NCI-H2171 (cell line): ENCODE results near the gene CCDC57.
"Not testable (repeated sequence)": the region's sequence is repeated elsewhere in the genome, so short reads cannot be mapped to it uniquely, and the experiment has no call there.

ENCODE experiments used
- DNase-seq: peaks from one replicate; lab custom pipeline; 2025; lab: John Stamatoyannopoulos, UW

Gene CCDC57

DNA sequence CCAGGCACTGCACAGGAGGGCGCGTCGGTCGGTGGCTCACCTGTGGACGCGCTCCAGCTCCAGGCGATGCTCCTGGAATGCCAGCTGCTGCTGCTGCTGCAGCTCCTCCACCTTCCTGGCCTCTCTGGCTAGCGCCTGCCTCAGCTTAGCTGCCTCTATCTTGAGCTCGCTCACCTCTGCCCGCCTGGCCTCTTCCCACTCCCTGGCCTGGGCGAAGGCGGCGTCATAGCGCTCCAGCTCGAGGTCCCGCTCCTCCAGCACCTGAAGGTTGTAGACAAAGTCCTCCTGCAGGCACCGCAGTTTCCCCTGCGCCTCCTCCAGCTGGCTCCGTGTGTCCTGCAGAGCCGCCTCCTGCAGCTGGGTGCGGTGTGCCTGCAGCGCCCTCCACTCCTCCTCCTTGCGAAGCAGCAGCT is 11.1 kb downstream of the CCDC57 start:
- DNase-seq = no peak

DNA sequence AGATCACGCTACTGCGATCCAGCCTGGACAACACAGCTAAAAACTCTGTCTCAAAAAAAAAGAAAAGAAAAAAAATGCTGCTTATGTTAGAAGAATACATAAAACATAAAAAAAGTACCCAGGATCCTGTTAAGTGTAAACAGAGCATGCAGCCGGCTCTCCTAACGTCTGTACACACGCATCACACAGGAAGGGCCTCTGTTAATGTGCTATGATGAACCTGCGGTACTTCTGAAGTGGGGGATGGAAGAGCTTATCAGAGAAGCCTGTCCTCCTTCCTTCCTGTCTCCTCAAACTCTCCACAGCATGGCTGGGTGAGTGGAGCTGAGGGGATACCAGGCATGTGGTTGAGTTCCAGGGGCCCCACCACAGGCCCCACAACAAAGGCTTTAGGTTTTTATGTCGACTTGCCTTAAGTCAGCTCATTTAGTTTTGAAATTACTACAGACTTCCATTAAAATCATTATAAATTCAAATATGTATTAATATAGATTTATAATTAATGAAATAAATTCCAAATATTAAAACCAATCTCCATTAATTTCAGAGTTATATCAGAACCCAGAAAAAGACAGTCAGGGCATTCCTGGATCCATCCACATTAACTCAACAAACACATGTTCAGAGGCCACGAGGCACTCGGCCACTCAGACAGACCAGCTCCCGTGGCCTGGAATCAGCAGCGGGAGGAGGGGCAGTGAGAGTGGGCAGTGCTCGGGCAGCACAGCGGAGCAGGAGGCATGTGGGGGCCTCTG is 11.7 kb downstream of the CCDC57 start:
- no peak for DNase-seq

DNA sequence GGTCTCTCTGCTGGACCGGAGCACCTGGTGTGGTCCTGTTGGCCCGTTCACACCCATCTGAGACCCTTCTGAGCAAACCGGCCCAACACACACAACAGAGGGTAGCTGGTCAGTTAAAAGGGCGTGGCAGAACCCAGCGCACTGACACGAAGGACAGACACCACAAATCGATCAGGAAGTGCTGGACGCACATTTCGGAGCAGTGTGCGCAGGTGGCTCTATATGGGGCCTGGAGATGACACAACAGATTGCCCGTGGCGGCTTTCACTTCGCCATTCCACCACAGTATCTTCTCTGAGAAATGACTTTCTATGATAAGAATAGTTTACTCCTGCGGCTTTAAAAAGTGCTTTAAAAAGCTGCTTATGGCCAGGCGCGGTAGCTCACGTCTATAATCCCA is 12.5 kb downstream of the CCDC57 start:
- DNase-seq = no peak

DNA sequence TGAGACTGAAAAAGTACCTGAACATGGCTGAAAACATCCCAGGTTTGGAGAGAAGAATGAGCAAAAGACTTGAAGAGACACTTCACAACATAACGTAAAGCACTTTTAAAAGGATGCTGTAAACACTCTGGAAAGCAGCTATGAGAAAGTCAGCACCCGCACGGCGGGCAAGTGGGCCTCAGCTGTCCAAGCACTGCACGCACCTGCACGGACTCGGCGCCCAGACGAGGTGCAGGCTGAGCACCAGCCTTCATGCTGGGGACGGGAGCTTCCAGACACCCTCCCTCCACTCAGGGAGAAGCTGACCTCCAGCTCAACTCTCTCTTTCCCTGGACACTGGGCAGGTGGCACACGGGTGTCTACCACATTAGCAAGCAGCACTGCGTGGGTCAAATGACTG is 13.1 kb downstream of the CCDC57 start:
- DNase-seq = no peak

DNA sequence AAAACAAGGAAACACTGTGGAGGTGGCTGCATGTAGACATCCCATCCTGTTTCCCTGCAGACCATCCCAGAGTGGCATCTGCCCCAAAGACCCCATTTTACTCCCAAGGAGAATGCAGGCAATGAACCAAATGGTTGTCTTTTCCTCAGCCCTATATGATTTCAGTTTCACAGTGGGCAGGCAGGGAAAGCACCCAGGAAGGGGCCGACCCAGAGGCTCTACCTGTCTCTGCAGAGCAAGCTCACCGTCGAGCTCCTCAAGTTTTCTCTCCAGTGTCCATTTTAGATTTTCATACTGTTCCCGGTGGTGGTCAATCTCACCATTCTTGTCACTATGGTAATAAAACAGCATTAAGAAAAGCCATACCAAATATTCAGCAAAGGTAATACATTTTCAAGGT is 14.6 kb downstream of the CCDC57 start:
- no peak for DNase-seq

DNA sequence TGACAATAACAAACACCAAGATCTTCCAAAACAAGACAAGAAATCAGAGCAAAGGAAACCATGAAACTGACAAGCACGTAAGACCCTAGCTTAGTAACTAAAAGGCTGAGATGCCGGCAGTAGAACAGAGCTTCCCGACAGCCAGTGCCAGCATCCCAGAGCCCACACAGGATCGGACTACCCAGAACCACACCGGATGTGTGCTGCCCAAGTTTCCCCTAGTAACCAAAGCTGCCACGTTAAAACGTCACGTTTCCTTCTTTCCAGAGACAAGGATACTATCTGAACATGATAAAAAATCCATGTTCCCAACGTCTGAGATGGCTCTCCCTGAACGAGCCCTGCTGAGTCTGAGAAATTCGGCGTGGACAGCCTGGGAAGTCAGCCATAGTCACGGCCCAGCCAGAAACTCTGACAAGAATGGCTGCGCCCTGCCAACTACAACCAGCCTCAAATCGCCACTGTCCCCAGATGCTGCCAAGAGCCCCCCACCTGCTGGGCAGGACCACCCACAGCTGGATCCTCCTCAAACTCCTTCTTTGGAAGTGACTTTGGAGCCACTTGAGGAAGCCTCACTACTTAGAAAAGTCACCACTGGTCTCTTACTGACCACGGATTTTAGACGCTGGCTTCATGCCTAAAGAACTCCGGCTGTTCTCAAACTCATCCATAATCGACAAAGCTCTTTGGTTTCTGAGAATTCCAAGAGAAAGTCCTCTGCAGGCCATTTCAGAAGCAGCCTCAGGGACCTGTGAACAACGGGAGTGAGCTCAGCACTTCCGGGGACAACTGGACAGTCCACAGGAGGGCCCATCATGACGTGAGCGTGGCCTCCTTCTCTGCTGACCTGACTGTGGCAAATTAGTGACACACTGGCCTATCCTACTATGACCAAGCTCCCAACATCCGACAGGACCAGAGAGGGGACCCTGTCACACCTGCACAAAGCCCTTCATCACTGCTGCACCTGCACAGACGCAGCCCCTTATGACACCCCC is 16.7 kb downstream of the CCDC57 start:
- no peak for DNase-seq

DNA sequence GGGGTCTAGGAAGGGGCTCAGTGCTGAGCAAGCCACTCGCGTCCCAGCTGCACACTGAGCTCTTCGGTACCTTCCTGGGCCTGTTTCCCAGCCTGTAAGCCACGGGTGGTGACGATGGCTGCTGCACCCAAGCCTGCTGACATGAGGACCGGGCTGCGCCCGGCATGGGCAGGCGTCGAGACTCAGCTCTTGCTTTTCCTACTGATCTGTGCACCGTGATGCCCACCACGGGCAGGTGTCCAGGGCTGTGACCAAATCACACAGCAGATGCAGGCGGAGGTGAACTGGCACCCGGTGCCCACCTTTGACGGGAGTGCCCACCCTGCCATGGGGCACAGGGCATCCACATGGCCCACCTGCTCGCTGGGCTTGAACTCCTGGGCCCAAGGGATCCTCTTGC is 17.9 kb downstream of the CCDC57 start:
- no peak for DNase-seq

DNA sequence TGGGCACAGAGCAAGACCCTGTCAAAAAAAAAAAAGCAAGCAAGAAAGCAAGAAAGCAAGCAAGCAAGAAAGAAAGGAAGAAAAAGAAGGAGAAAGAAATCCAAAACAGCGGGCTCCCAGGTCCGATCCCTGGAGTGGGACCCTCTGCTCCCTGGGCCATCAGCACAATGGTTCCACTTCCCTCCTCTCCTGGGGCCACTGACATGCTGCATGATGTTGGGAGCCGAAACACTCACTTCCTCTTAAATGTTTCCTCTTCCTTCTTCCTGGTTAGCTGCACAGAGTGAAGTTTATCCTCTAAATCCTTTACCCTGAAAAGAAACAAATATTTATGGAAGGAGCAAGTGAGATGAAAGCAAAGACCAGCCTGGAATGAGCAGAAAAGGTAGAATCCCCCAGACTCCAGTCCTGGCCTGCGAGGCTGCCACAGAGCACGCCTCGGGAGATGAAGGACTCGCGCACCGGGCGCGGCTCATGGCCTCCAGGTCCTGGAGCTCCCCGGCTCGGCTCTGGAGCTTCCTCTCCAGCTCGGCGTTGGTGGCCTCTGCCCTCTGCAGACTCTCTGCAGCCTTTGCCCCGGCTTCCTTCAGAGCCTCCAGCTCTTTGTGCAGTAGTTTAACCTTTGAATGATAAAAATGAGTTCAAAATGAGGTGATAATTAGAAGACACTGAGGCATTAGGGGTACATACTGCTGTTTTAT is 19.0 kb downstream of the CCDC57 start:
- no peak for DNase-seq

DNA sequence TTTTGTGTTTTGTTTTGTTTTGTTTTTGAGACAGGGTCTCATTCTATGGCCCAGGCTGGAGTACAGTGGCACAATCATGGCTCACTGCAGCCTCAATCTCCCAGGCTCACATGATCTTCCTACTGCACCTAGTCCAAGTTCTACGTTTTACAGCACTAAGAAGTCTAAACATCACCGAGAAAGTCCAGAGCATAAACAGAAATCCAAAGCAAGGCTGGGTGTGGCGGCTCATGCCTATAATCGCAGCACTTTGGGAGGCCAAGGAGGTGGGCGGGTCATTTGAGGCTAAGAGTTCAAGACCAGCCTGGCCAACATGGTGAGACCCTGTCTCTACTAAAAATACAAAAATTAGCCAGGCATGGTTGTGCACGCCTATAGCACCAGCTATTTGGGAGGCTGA is 19.6 kb downstream of the CCDC57 start:
- DNase-seq = not testable (repeated sequence)

DNA sequence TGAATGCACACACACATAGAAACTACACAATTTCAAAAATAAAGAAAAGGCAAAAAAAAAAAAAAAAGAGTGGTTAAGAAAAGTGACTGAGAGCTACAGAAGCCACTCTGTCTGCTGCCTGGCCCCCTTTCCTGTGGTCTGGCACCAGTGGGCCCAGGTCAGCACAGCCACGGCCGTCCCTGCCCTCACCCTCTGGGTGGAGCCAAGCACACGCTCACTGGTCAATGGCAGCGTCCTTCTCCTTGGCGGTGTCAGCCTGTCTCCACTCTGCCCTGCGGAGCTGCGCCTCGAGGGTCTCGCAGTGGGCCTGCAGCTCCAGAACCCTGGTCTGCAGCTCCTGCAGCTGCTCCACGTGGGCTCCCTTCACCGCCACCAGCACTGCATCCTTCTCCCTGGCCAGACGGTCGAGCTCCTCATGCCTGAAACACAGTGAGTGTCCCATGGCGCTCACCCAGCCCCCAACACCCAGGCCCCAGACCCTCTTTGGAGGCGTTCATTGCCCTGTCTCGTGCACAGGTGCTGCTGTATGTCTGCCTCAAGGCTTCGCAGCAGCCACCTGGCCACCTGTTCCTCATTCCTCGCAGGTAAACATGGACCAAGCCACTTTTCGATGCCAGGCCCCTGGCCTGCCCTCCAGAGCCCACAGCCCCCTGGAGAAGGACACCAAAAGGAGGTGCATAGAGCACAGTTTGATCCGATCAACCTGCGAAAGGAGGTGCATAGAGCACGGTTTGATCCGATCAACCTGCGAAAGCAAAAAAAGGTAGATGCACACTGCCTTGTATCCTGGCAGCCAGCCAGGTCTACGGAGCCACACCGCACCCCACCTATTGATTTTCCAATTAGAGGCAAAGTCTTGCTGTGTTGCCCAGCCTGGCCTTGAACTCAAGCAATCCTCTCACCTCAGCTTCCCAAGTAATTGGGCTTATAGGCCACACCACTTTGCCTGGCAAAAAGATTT is 24.4 kb downstream of the CCDC57 start:
- peak; percentile 38 for DNase-seq

DNA sequence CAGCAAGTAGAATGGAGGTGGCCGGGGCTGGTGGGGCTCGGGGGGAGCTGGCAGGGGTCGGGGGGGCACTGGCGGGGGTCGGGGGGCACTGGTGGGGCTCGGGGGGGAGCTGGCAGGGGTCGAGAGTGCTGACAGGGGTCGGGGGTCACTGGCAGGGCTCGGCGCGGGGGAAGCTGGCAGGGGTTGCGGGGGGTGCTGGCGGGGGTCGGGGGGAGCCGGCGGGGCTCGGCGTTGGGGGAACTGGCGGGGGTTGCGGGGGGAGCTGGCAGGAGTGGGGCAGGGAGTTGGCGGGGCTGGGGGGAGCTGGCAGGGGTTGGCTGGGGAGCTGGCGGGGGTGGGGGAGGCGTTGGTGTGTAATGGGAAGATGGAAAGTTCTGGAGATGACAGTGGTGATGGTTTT is 25.1 kb downstream of the CCDC57 start:
- DNase-seq = no peak

DNA sequence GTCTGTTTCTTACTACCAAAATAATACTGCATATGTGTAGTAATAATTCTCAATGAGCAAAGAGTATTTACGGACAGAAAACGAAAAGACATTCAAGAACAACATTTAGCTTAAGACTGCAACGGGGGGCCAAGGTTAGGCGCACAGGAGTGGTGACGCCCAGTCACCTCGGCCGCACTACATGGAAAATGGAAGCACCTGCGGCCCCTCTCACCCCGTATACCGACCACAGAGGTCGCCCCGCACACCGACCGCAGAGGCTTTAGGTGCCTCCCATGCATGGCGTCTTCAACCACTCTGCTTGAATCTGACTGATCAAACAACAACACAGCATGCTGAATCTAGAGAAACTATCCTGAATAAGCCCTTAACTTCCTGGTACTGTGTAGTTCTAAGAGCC is 26.4 kb downstream of the CCDC57 start:
- no peak for DNase-seq

DNA sequence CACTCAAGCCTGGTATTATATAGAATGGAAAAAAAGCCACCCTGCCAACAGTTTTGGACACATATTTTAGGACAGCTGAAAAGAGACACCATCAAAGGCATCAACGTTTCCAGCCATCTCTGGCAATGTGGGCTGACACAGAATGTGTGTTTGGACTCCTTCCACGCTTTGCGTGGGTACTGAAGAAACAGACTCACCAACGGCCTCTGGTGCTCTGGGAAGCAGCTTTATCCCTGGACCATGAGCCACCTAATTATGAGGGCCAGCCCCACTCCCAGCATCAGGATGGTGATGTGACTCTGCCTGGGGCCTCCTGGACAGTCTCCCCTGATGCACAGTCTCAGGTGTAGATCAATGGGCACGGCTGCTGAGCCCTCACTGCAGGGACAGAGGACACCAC is 27.9 kb downstream of the CCDC57 start:
- no peak for DNase-seq

DNA sequence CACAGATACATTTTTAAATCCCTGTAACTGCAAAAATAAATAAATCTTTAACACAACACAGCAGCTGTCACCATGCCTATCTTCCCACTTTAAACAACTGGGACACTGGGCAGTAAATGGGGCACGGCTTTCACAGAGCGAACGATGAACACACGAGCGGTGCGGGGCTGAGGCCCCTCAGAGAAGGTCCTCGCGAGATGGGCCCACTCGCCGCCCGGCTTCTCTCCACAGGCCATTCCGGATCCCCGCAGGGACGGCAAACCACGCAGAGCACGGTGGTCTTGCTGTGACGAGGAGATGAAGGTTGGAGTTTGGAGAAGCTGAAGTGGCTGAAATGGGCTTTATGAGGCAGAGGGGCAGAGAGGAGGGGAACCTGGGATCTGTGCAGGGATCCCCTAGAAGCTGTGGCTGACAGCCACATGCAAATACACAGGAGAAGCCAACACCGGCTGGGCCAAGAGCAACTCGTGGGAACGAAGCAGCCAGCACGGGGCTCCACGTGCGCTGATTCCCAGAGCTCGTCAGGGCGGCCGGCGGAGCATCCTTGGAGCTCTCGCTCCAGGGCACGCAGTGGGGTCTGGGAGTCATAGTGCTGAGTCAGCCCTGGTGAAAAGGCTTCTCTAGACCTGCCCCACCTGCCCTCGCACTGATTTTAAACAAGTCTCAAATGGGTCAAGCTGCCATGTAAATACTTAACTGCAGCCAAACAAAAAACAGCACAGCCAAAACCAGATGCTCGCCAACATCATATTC is 31.7 kb downstream of the CCDC57 start:
- DNase-seq = no peak

DNA sequence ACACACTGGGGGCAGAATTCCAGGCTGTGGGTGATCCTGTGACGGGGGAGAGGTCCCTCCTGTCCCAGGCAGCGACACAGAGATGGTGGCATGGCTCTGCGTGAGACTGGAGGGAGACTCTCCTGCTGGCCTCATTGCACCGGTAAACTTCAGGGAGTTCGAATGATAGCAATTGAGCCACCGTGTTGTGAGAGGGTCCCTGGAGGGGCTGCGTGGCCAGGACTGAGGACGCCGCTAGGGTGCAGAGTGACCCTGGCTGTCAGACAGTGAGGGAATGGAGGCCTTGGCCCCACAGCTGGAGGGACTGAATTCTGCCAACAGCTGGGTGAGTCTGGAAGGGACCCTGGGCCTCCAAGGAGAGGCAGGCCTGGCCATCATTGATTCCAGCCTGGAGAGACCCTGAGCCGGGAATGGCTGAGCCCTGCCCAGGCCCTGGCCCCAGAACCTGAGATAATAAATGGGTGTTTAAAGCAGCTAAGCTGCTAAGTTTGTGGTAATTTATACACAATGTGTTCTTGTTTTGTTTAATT is 32.6 kb downstream of the CCDC57 start:
- DNase-seq = no peak

DNA sequence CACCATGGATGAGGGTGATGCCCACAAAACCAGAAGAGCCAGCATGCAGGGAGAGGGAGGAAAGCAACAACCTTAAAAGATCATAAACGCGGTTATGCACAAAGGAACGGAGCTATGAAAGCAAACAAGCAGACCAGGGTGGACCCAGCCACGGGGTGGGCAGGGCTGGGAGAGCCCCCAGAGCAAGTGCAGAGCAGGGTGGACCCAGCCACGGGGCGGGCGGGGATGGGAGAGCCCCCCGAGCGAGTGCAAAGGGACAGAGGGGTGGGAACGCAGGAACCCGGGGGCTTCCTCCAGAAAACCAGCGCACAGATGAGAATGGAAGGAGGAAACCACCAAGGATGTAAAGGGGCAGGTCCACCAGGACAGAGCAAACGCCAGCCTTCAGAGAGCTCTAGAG is 33.2 kb downstream of the CCDC57 start:
- no peak for DNase-seq

DNA sequence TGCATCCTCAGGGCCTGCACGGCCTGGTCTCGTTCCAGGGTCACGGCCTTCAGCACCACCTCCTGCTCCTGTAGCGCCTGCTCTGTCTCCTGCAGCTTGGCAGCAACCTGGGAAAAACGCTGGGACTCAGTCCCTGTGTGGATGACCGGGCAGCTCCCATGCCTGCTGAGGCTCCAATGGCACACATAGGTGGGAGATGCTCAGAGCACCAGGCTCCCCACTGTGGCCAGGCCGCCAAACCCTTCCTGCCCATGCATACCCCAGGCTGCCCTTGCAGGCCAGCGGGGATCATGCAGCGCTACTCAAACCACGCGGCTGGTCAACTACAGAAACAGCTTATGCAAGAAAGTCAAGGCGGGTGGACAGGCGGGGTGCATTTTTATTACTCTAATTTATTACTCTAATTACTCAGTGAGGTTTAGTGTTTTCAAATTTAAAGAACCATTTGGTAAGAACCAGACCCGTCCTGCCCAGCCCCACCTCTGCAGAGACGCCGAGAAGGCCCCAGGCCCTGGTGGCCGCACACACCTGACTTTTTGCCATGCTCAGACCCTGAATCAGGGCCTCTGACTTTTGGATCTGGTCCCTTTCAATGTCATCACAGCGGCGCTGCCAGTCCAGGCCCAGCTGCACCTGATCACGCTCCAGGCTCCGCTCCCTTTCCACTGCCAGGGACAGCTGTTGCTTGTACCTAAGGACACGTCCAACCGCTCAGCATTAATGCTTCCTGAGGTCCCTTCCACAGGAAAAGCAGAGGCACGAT is 34.0 kb downstream of the CCDC57 start:
- no peak for DNase-seq

DNA sequence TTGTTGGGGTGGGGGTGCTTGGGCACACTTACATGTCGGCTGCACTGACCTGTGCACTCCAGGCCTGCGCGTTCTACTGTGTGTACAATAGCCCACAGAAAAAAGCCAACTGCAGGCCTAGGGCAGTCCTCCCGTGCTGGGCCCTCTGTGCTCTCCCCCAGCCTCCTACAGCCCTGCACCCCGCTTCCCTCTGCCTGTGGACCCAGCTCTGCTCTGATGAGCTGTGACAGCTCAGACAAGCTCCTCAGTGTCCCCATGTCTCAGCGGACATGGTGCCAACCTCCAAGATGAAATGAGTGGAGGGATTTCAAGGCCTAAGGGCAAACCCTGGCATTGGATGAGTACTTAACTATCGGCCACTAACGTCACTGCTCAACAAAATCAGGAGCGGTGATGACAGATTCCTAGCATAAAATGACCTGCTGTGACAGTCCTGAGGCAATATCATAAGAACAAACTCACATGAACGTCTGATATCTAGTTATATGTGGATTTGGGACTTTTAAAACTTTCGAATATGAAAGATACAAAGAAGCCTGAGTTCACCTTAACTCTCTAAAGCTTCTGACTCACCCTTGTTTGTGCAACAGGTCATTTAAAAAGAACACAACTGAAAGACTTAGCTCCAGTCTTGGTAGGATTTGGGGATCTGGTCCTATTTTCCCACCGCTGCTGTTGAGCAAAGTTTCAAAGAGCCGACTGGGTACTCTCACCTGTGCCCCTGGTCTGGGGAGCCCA is 34.7 kb downstream of the CCDC57 start:
- no peak for DNase-seq

DNA sequence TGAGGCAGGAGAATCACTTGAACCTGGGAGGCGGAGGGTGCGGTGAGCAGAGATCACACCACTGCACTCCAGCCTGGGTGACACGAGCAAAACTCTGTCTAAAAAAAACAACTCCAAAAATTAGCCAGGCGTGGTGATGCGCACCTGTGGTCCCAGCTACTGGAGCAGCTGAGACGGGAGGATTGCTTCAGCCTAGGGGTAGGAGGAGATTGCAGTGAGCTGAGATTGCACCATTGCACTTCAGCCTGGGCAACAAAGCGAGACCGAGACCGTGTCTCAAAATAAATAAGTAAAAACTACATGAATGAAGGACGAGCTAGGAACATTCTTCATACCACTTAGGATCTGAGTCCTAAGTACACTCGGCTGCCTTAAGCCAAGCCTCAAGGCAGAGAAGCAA is 35.4 kb downstream of the CCDC57 start:
- no peak for DNase-seq
